ENCODE data around the gene MAGEA1.
"Not testable (repeated sequence)": the region's sequence is repeated elsewhere in the genome, so short reads cannot be mapped to it uniquely, and the experiment has no call there.

MAGEA1 gene, protein sequence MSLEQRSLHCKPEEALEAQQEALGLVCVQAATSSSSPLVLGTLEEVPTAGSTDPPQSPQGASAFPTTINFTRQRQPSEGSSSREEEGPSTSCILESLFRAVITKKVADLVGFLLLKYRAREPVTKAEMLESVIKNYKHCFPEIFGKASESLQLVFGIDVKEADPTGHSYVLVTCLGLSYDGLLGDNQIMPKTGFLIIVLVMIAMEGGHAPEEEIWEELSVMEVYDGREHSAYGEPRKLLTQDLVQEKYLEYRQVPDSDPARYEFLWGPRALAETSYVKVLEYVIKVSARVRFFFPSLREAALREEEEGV

DNA sequence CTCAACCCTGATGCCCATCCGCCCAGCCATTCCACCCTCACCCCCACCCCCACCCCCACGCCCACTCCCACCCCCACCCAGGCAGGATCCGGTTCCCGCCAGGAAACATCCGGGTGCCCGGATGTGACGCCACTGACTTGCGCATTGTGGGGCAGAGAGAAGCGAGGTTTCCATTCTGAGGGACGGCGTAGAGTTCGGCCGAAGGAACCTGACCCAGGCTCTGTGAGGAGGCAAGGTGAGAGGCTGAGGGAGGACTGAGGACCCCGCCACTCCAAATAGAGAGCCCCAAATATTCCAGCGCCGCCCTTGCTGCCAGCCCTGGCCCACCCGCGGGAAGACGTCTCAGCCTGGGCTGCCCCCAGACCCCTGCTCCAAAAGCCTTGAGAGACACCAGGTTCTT, at the start of gene MAGEA1:
TSS of gene MAGEA1 (plus strand) at position 154 of the 400 bp plus-strand sequence. CDS start 3,106 bp downstream, outside the sequence.
- DNase-seq = no peak

DNA sequence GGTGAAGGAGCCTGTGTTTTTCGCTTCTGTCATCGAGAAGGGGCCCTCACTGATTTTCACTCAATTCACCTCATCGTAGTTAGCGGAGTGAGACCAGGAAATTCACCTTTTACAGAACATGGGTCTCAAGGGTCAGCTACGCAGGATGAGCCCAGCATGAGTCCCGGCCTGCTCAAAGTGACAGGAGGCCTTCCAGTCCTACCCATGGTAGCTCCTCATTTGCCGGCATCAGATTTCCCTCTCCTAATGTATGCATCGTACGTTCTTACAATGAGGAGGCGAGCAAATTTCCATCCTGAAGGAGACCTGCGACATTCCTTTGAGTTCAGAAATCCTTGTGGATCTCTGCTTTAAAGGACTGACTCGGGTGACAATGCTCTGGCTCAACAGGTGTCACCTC, 46.2 kb upstream of the MAGEA1 start:
- not testable (repeated sequence) for DNase-seq

DNA sequence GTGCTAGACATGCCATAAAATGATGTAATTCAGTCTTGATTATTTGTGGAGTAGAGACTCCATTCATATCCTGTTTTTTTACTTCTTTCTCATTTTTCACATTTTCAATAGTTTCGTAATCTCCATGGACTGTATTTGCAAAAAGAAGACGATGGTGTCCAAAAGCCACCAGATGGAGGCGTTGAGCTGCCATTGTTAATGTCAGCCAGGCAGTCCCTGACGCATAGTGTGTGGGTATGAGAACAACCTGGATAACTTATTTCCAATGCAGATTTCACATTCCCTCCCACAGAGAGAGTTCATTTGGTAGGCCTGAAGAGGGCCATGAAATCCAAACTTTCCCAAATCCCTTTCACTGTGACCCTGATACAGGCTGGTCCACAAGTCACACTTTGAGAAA, 40.0 kb upstream of the MAGEA1 start:
- not testable (repeated sequence) for DNase-seq

DNA sequence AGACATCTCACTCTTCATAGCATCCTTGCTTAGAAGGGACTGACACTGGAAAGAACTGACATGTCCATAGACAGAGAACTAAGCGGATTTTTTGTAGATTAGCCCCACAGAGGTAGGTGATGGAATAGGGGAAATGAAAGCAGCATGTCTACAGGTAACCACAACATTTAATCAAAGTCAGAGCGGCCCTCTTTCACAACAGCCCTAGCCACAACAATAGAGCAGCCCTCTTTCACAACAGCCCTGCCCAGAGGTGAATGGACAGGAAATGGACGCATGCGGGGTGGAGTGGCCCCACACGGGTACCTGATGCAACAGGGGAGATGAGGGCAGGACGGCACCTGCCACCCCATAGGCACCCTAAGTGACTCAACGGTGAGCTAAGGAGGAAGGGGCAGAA, 32.8 kb upstream of the MAGEA1 start:
- DNase-seq = not testable (repeated sequence)

DNA sequence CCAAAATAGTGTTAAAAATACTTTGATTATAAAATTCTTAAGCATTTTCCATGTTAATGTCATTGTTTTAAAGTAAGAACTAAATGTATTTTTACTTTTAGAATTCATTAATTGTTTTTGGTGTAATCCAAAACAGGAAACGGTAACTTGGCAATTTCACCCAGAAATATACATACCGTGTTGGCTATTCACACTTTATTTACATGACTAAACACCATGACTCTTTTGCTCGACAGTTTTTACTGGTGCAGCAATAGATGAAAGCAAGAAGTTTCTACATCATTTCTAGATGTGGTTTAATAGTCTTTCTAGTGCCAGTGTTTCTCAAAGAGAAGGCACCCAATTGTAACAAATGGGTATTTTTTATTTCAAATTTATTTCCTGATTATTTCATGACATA, 25.6 kb upstream of the MAGEA1 start:
- DNase-seq = no peak

DNA sequence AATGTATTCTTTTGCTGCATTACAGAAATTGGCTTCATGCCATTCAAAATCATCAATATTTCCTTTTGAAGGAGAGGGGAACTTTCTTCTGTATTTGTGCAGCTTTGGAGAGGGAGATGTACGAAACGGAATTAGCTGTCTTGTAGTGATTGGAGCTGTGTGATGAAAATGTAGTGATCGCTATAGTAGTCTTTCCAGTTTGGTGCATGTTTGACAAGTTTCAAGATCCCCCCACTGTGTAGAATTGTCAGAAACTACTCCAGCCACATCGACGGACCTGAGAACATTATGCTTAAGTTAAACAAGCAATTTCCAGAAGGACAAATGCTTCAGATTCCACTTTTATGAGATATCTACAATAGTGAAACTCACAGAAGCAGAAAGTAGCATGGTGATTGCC, 21.6 kb upstream of the MAGEA1 start:
- DNase-seq = no peak

DNA sequence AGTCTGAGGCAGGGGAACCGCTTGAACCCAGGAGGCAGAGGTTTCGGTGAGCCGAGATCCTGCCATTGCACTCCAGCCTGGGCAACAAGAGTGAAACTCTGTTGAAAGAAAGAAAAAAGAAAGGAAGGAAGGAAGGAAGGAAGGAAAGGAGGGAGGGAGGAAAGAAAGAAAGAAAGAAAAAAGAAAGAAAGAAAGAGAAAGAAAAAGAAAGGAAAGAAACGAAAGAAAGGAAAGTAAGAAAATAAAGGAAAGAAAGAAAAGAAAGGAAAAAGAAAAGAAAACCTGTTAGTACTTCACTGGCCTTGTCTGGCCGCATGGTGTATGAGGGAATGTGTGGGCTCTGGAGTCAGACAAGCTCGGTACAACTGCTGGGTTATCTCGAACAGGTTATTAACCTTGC, 20.8 kb upstream of the MAGEA1 start:
- no peak for DNase-seq

DNA sequence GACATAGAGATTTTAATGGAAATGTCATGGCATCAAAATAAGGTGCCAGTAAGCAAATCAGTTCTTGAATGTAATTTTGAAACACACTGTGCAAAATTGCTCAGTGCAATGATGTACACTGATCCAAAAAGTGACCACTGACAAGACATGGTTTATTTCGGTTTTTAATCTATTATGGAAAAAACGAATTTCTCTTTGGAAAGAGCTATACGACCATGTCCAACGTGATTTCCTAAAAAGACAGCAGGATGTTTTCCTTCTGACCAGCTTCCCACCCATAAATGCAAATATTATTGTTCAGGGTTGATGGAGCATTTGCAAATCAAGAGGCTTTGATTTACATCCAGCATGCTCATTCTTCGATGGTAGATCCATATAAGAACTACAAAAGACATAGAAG, 17.1 kb upstream of the MAGEA1 start:
- DNase-seq = no peak

DNA sequence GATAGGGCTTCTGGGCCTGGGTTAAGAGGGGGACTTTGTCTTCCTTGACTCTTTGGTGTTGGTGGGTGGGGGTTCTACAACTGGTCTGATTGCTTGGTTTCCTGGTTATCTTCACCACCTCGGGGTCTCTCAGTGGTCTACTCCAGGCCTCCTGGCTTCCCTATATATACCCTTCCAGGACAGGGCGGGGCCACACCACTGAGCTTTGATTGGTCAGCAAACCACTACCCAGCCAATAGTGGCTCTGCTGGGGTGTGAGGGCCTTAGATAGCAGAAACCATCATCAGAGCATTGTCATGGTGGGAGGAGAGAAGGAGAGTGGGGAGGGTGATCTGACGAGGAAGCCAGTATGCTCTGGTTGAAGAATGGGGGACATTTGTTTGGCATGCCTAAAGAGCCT, 14.4 kb upstream of the MAGEA1 start:
- no peak for DNase-seq

DNA sequence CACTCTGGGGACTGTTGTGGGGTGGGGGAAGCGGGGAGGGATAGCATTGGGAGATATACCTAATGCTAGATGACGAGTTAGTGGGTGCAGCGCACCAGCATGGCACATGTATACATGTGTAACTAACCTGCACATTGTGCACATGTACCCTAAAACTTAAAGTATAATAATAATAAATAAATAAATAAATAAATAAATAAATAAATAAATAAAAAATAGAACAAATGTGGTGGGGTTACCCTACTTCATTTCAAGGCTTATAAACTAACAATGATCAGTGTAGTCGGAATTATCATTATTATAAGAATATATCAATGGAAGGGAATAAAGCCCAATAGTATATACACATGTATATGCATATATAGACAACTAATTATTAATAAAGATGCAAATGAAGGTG, 10.7 kb upstream of the MAGEA1 start:
- DNase-seq = not testable (repeated sequence)

DNA sequence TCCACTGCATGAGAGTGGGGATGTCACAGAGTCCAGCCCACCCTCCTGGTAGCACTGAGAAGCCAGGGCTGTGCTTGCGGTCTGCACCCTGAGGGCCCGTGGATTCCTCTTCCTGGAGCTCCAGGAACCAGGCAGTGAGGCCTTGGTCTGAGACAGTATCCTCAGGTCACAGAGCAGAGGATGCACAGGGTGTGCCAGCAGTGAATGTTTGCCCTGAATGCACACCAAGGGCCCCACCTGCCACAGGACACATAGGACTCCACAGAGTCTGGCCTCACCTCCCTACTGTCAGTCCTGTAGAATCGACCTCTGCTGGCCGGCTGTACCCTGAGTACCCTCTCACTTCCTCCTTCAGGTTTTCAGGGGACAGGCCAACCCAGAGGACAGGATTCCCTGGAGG, 2.7 kb downstream of the MAGEA1 start:
- no peak for DNase-seq

DNA sequence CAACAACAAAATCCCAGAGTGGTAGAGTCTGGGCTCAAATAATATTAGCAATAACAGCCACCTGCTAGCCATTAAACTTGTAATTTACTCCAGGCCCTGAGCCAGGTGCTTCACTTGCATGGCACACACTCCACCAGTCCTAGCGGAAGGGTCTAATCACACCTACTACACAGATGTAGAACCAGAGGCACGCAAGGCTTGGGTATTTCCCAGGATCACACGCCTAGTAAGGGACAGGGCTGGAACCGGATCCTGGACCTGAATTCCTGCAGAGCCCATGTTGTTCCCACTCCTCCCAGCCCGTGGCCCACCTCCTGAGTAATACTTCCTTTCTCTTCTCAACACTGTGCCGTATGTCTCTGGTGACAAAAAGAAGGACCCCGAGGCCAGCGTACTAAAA, 5.7 kb downstream of the MAGEA1 start:
- DNase-seq = no peak

DNA sequence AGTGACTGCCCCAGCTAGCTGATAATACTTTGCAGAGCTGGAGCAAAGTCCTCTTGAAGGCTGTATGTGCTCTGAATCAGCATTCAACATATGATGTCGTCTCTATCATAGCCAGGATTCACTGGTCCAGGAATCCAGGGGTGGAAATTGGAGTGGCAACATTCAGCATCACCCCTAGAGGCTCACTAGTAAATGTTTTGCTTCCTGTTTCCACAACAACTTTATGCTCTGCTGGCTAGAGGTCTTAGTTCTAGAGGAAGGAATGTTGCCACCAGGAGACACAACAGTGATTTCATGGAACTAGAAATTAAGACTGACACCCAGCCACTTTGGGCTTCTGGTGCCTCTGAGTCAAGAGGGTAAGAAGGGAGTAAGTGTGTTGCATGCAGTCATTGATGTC, 11.3 kb downstream of the MAGEA1 start:
- DNase-seq = no peak

DNA sequence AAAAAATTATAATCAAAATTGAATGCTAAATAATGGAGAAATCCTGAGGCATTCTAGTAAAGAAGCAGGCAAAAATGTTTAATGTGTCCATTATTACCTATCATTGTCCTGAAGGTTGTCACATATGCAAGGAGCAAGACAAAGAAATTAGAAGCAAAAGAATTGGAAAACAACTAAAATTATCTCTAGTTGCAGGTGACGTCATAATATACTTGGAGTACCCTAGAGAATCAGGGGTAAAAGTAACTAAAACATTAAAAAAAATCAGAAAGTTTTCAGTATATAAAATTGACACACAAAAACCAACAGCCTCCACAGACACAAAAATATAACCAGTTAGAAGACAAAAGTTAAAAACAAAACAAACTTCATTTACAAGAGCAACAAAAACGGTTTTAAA, 21.4 kb downstream of the MAGEA1 start:
- no peak for DNase-seq

DNA sequence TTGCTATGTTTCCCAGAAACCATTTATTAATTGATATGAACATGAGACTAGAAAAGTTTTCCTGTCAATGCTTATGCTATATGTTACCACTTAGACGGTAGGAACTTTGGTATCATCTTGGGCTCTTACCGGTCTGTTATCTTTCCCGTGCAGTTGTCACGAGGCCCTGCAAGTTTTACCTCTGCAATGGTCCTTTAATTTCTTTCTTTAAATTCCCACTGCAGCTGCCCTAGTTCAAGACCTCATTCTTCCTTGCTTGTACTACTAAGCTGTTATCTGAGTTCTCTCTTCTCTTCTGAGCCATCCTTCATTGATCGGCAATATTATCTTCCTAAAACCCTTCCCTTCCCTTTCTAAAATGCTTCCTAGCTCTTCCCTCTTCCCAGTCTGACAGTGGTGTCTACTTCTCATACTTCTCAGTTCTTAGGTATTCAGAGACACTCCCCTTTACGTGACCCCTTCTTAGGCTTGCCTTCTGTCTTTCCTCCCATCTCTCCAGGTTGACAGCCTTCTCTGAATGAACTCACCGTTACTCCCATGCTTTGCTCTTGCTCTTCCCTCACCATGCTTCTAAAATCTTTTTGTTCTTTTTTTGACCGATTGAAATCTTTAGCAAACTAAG, 27.5 kb downstream of the MAGEA1 start:
- no peak for DNase-seq

DNA sequence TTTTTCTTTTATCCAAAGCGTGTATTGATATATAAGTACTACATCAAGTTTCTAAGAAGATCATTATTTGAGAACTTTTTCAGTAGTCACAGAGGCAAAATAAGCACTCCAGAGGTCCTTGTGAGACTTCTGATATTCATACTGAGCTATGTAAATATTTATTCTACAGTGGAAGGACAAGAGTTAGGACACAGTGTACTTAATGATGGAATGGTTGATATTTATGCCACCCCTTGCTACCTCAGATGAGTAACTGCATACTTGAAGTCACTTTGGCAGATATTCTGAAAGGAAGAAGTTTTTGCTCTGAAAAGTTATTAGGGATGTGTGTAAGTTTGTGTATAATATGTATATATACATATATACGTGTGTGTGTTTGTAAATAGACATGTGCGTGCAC, 30.3 kb downstream of the MAGEA1 start:
- DNase-seq = no peak

DNA sequence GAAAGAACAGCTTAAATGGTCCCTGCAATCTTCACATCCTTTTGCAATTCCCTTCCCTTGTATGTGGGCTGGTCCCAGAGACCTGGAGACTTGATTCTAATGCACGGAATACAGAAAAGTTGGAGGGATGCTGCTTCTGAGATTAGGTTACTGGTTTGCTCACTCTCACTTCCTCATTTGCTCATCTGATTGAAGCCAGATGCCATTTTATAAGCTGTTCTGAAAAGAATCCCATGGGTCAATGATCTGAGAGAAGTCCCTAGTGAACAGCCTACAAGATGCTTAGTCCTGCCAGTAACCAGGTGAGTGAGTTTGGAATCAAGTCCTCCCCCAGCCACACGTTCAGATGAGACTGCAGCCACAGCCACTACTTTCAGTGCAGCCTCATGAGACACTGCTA, 35.9 kb downstream of the MAGEA1 start:
- DNase-seq = no peak

DNA sequence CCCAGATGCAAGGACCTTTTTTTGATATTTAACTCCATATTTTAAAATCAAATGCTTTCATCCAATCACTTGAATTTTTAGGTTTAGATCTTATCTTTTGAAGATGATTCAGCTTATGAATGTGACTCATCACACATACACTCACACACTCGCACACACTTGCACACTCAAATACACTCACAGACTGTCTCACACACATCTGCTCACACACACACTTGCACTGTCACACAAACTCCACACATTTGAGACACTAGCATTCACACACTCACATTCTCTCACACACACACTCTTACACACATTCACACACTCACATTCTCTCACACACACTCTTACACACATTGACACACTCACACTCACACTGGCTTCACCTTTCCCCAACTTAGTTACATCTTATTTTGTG, 37.8 kb downstream of the MAGEA1 start:
- DNase-seq = no peak

DNA sequence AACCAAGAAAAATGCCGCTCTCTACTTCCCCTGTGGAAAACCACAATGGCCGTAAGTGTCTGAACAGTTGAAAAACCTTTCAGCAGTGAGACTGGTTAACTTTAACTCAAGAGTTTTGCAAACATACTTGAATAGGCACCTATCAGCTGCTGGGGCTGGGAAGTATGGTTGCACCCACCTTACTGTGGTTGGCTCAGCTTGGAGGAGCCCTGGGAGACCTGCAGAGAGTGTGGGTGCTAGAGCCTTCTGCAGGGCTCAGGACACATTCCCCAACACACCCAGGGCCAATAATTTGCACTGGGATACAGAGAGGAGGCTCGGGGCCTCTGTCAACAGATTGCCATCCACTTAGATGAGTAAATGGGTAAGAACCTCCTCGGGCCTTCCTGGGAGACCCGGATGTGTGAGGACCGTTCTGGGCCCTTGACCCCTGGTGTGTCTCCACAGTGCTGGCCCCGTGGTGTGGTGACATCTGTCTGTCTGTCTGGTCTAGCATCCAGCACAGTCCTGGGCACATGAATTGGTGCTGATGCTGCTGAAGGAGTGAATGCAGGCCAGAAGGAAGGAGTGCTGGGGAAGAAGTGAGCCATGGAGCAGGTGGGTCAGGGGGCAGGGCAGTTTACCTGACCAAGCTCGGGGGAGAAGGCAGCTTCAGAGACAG, 46.5 kb downstream of the MAGEA1 start:
- DNase-seq = no peak

DNA sequence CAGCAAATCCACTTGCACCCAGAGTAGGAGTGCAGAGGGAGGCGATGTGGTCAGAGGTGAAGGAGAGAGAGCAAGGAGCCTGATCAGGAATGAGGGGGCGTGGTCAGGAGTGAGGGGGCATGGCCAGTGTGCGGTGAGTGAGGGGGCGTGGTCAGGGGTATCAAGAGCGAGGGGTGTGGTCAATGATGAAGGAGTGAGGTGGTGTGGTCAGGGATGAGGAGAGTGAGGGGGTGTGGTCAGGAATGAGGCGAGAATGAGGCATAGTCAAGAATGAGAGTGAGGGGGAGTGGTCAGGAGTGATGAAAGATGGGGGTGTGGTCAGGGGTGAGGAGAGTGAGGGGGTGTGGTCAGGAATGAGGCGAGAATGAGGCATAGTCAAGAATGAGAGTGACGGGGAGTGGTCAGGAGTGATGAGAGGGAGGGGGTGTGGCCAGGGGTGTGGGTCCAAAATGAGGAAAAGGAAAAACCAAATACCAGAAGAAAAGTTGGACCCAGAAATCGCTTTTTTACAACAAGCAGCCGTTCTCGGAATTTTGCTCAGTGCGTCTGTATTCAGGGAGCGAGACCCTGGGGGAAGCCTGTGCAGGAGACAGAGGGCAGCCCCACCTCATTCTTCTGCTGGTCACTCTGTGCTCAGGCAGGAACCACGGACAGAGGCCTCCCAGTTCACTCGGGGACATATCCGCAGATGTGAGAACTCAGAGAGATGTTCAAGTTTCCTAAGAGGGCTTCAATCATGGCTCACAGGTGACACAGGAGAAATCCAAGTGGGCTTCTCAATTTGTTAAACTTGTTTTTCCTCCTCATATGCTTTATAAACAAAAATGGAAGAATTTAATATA, 47.5 kb downstream of the MAGEA1 start:
- no peak for DNase-seq

Data from NCI-H748 treated with DMSO at 0.1 percent for 48 hours (cell line).